Measurements from ENCODE around the gene LTBP1.

The LTBP1 gene

DNA sequence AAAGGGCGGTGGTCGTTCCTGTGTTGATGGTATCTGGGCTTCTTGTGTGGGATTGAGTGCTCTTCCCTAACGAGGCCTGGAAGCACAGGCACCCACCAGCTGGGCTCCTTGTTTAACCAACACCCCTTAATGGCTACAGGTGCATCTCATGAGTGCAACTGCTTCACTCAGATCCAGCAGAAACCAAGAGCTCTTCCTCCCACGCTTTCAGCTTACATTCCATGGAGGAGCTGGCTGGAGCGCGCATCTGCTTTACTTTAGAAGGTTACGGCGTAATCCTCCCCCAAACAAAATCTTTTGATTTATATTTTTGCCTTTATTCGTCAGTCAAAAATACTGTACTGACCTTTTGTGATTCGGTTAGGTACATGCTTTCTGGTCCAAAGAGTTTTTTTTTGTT lies 174.7 kb downstream of the LTBP1 start:
- DNase-seq: no peak

DNA sequence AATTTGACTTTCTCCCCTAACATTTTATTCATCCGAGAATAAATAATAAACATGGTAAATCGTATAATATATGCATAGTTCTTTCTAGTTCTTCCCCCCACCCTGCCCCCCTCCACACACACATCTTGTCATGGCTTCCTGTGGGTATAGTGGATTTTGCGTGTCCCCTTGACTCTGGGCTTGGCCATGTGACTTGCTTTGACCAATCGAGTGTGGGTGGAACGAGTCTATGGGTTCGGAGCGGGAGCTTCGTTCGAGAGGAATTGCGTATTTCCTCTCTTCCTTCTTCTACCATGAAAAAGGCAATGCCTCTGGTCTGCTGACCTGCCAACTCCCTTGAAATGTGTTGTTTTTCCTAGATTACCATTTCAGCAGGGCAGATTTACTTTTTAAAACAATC lies 175.2 kb downstream of the LTBP1 start:
- no peak for DNase-seq

DNA sequence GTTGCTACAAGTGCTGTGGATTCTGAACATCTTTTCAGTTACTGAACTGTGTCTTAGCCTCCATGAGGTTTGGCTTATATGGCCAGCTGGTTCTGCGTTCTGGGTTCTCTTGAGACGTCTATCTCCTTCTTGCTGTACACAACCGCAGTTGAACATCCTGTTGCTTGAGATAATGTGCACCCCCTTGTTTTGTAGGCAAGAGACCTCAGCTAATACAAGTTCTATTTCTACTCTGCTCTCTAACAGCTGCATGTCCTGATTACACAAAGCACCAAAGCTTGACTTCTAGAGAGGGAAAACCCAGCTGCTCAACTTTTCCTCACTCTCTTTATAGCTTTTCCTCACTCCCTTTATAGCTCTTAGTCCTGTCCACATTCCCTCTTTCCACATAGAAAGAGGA lies 176.0 kb downstream of the LTBP1 start:
- DNase-seq: no peak

DNA sequence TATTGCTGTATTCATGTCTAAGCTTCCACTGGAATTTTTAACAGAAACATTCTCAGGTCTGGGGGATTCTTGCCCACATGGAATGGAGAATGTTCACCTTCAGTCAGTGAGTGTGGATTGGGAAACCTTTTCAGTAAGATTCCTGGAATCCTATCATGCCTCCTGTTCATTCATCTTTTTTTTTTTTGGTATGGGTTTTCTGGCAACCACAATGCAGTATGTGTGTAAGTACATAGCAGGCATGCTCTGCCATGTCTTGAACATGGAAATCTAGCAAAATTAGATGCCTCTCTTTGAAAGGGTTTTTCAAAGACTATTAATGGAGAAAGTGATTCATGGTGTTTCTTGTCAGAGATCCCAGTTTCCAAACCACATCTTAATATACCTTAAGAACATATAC lies 176.5 kb downstream of the LTBP1 start:
- DNase-seq: no peak

DNA sequence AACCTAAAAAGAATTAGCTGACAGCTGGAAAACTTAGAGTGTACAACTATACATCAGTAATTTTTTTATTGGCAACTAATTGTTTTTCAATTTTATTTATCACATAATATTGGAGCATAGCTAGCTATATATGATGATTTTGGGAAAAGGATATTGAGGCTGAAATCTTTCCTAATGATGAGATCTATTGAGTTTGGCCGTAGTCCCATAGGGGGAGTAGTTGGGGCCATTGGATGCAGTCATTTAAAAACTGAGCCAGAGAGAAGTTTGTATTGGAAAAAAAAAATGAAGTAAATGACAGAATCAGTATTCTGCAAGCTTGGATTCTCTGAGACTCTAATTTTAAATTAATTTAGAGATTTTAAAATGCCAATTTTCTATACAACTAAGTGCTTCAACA lies 179.8 kb downstream of the LTBP1 start:
- no peak for DNase-seq

DNA sequence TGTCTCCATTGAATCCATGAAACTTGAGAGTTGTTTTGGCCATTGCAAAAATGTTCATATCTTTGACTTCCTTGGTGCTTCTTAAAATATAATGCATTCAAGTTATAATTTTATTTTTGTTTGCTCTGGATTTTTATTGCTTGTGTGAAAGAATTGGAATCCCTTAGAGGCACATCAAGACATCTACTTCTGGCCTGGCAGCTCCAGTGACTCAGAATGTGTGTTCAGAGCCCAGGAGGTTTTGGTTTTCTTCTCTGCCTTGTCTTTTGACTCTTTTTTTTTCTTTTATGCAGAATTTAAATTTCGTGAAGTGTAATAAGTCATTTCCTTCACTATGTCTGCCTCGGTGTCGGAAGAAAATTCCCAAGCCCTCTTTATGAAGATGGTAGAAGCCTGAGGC lies 180.2 kb downstream of the LTBP1 start:
- DNase-seq: no peak

DNA sequence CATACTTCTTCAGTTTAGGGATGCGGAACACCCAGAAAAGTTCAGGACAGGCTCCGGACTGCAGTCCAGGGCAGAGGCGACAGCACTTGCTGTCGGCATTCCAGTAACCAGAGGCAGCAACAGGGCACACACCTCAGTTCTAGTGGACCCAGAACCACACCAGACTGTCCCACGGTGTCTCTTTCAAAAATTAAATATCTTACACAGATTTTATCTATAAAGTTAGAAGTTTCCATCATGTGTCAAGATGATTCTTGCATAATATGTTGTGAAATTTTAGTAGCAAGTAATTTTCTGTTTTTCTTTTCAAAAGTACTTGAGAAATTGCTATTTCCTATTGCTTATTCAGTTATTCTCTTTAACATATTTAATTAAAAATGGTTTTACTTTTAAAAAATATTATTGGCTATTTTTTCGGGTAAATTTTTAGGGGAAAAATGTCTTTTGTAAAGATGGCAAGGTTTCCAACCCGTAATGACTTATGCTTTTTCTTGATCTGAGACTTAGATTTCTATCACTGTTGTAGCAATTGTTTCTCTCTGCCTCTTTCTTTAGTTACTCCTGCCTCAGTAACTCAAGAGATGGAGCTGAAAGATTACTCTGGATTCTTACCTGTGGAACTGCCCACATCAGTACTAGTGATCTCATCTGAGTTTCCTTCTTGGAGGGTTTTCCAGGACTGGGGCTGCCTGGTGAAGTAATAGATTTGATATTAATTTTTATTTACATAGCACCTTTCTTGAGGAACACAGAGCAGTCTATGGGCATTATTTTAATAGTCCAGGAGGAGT lies 182.7 kb downstream of the LTBP1 start:
- DNase-seq: no peak

DNA sequence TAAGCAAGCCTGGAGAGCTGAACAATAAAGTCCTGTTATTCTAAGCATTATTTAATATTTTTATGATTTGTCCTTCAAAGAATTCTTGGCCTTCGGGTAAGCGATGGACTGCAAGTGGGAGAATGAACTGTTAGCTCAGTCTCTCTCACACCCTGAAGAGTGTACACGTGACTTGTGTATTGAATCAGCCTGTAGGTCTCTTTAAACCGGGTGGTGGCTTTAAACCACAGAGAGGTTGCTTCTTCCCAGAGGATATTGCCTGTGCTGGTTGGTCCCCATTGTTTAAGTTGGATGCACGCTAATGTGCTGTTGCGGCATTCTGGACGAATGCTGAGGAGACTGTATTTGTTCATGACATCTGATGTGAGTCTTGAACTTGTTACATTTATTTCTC lies 183.3 kb downstream of the LTBP1 start:
- DNase-seq: no peak

DNA sequence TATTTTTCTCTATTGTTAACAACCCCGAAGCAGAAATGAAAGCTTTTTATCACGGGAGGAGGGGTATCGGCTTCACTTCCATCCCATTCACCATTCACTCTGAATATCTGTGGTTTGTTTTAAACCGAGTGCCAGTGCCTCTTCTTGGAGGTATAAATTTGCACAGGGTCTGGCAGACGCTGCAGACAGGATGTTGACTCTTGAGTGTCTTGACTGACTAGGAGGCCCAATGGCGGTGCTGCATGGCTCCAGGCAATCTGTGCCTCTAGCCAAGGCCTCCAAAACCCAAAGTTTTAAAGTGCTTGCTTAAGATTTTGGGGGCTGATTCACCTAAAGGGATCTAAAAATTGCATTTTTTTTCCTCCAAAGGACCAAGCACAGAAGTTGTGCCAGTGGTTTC lies 183.8 kb downstream of the LTBP1 start:
- DNase-seq: no peak

DNA sequence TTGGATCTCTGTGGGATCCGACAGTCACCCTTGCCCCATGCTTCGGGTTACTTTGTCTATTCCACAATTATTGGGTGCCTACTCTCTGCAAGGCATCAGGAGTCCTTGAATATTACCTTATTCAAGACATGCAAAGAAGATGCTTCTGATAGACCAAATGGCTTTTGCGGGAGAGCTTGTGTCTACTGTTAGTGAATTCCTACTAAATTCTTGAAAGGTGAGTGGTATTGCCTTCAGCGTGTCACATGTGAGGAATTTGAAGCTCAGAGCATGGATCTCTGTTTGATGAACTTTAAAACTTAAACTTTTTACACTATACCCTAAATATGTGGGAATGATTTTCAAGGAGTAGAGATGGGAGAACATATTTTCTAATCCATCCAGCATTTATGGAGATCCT lies 184.4 kb downstream of the LTBP1 start:
- DNase-seq: no peak

DNA sequence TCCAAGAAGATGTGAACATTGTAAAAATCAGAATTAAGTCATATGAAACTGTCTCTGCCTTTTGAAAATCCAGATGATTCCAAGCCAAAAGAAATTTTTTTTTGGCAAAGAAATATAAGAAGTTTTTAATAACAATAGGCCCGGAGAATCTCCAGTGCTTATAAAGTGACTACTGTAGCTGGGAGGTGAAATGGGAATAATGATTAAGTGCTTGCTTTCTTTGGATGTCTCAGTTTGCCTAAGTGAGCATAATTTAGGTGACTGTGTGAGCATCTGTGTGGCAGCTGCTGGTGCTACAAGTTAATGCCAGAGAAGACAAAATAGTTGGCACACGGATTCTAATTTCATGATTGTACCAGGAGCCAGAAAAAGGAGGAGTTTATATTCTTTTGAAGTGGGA lies 185.0 kb downstream of the LTBP1 start:
- DNase-seq: no peak

DNA sequence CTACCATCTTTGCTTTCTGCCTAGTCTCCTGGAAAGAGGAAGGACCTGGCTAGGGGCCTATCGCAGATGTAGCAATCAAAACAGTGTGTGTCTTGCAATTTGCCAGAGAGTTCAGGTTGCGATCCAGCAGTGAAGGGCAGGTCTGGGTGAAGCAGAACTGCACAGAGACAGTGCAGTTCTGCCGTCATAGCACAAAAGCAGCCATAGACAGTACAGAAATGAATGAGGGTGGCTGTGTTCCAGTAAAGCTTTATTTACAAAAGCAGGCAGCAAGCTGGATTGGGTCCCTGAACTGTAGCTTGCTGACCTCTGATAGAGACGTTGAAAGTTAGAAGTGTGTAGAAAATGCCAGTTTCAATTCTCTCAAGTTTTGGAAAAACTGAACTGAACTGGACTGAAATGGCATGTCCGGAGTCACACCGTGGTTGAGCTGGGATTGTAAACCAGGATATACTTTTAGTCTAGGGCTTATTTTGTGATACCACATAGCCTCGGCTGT lies 186.8 kb downstream of the LTBP1 start:
- DNase-seq: no peak

DNA sequence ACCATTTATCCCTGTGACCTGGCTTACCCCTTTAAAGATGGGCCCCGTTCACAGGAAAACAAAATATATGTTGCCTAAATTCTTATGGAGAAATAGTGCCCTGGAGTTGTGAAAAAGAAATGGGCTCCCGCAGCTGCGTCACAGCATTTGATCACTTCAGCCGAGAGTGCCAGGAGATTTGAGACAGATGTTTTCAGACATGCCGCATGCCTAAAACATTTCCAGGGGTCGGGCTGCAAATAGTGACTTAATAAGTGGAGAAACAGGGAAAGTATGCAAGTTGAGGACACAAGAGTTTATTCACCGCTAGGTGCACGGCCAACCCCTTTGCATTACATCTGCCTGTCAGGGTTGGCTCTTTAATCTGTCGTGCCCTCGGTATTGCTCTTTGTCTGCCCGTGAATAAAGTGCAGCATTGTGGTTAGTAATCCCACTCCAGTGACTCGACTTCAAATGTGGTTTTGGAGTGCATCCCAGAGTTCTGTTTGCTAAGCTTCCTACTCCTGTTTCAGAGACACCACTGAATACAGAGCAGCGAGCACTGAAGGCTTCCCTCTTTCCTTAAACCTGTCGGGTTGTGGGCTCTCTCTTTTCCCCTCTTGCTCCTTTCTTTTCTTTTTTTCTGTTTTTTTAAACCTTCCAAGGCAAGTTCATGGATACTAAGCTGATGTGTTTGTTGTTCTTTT lies 187.5 kb downstream of the LTBP1 start:
- DNase-seq: no peak

DNA sequence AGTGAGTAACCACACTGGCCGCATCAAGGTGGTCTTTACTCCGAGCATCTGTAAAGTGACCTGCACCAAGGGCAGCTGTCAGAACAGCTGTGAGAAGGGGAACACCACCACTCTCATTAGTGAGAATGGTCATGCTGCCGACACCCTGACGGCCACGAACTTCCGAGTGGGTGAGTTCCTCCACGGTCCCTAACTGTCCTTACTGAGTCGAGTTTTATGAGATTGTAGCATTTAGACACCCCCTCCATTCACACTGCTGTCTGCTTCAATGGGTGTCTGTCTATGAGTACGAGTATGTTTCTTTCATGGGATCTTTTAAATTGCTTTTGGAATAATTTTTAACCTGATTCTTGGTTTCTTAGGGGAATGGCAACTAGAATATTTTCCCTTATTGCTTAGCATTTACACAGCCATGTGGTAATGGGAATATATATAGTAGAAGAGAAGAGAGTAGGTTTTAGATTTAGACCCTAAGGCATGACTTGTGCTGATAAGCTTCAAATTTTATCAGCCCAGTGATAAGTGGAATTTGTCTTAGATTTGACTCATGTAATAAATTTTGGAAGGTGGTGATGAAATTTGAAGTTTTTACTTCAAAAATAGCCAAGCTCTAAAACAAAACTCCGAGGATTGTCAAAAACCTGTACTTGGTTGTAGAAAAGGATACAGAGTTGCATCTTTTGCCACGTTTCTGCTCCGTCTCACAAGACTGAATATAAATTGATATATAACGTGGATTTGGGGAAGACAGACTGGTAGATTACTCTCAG lies 188.2 kb downstream of the LTBP1 start:
- no peak for DNase-seq

DNA sequence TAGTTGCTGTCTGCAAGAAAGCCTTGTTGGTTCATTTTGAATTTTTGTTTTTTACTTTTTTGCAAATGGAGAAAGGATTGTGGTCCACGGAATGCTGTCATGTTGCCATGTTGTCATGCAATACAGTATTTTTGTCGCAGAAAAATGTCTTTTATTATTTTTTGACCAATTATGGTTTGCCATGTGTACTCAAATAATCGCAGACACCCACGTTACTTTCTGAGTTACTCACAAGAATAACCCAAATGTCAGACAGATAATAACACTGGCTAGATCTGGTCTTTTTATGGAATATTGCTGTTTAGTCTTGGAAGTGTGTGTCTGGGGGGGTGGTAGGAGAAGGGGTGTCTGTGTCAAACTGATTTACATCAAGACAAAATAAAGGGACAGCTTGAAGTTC lies 188.9 kb downstream of the LTBP1 start:
- DNase-seq: no peak

DNA sequence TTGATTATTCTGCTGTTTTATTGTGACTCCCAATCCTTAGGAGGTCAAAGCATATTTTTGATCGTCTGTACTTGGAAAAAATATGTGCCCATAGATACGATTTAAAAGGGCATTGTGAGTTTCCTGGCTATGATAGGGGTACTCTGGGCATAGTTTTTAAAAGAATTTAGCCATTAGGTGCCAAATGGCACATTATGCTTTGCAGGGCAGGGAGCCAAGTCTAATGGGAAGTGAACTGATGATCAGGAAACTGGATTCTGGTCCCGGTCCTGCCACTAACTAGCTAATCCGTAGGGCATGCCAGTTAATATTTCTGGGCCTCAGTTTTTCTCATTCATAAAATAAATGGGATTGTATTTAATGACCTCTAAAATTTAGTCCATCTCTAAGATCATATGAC lies 189.3 kb downstream of the LTBP1 start:
- no peak for DNase-seq

DNA sequence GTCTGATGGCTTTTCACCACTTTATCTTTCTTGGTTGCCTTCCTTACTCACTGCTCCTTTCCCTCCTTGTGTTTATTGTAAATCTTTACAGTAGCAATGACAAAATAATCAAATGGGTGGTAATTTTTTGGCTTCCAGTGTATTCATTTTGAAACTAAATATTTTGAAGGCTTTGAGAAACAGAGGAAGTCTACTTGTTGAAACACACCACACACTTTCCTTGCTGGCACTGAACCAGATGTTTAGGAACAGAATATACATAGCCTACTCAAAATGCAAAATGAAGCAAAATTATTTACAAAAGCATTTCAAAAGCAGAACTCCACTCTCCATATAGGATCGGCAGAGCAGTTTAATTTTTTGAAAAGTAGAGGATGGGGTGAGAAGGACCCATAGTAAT lies 189.8 kb downstream of the LTBP1 start:
- DNase-seq: no peak

DNA sequence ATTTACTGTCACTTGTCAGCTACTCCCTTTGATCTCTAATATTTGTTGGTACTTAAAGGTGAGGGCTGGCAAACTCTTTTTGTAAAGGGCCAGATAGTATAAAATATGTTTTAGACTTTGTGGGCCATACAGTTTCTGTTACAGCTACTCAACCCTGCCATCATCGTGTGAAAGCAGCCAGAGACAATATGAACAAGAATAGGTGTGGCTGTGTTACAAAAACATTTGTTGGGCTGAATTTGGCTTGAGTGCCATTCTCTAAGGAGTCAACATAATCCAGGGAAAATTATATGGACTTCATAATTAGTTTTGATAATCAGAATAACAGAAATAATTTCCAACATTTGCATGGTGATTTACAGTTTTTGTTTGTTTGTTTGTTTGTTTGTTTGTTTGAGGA lies 190.6 kb downstream of the LTBP1 start:
- no peak for DNase-seq

DNA sequence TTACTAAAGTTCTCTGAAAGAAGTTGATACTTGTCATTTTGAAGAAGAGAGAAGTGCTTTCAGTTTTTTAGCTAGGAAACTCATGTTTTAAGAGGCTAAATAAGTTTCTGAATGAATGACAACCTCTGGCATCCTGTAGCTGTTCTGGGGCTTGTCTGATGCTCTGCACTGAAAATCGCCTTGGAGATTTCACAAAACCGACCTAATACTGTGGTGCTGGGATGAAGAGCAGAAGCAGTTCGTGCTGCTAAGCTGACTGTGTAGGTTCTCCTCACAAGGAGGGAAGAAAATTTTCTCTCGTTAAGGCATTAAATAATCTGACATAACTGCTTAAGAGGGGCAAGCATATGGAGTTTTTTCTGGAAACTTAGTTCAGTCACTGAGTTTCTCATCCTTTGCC lies 193.2 kb downstream of the LTBP1 start:
- no peak for DNase-seq

DNA sequence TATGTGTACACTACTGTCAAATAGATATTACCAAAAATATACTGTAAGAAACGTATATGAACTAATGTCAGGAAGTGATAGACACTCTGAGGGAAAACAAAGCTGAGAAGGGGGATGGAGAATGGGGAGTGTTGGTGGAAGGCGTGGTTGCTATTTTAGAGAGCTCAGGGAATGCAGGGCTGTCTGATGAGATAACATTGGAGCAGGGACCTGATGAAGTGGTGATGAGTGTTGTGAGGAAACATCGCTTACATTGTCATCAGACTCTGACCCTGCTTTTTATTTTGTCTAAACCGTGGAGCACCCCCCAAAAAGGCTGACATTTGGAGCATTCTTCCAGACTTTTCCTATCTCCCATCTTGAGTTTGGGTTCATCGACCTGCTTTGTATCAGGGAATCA lies 194.7 kb downstream of the LTBP1 start:
- no peak for DNase-seq

DNA sequence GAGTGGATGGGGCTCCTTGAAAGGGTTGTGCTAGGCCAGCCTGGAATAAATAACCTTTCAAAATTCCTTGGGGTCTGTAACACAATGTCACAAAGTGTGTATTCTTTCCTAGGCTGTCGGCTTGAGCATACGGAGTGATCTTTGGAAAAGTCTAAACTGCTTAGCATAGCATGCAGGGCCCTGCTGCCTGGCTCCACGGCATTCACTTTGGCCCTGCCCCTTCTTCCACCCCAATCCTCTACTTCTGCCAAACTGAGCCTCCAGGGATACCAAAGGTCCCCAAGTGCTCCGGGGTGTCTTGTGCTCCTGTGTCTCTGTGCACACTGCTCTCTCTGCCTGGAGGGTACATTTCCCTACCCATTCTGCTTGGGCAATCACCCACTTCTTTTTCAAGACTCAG lies 196.1 kb downstream of the LTBP1 start:
- no peak for DNase-seq

DNA sequence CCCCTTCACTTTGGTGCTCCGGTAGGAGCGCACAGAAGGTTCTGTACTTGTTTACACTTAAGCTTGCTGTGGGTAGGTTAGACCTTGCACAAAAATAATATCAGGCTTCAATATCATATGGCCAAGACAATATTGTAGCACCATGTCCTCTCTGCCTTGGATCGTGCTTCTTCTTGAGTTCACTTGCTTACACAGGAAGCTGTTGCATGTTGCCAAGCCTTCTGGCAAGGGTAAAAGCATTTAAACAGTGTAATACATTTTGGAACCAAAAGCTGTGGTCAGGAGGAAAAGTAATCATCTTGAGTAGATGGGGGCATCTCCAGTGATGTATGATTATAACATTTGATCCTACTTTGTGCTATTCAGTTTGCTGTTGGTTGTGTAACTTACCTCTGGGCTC lies 197.5 kb downstream of the LTBP1 start:
- DNase-seq: no peak

DNA sequence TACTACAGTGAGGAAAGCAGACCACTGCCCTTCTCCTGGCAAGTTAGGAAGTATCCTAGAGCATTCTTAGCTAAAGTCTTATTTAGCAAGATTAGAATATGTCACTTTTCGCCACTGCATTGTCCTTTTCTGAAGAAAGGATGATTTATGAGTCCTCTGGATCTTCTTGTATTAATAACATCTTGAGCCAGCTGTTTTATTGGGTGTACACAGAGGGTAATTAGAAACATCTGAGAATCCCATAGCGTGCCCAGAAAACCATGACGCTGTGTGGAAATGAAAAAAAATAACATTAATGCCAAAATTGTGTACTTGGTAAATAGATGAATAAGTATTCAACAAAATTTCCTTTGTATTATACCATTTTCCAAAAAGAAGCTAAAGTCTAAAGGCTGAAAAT lies 198.7 kb downstream of the LTBP1 start:
- DNase-seq: no peak

DNA sequence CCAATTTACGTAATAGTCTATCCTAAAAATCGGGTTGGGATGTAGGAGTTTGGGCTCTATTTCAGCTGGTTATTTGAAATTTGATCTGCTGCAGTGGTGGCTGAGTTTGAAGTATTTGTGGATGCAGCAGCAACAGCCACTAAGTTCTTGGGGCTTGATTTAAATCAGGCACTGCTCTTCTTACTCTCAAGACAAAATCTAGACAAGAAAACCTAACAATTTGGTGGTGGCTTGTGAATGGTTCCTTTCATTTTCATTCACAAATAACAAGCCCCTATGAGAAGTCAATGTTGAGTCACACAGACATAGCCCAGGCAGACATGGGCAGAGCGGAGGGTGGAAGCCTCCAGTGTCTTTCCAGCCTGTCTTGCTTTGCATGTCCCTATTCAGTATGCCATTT lies 199.3 kb downstream of the LTBP1 start:
- no peak for DNase-seq

Measured in CD4-positive, alpha-beta T cell treated with Interleukin-6 for 4 hours (primary cell).